ENCODE measurements around the gene OCA2. TPM values are rescaled to one million over a fixed set of nuclear protein-coding genes. Genes with fewer than 3 reads are reported as not detected.

OCA2 gene
- total RNA-seq, 1 experiment from 2014 or later, result 0.57 TPM

- intact Hi-C loops (cut with micrococcal nuclease; ENCODE audit: unreplicated experiment), result no loop called here
- H3K36me3 Mint-ChIP-seq (ENCODE audit: insufficient read depth, unreplicated experiment), result no peaks in the 10 kb centered on the region
- no peaks in the 10 kb centered on the region for H3K27me3 ChIP-seq (replicated peaks; ENCODE audit: control insufficient read depth, insufficient read depth, low read length)
- no peak for DNase-seq
- H3K9me3 ChIP-seq, result no peaks in the 10 kb centered on the region
- no peaks in the 10 kb centered on the region for H3K36me3 ChIP-seq (ENCODE audit: control insufficient read depth, insufficient read depth, low read length)
- H3K27me3 Mint-ChIP-seq (ENCODE audit: insufficient read depth, unreplicated experiment), result no peaks in the 10 kb centered on the region
- ChIA-PET POLR2A (no interaction called here), CTCF (no interaction called here)
- TF ChIP-seq CTCF (IDR thresholded peaks at IDR 0.05; ENCODE audit: insufficient read depth in 1 of 2, low read depth in 1 of 2, low read length in 1 of 2, severe bottlenecking in 1 of 2, unreplicated experiment in 1 of 2), result no peak
- no peak overlapping the region for H3K27ac Mint-ChIP-seq (ENCODE audit: unreplicated experiment)
- no peaks in the 10 kb centered on the region for H3K4me1 Mint-ChIP-seq (ENCODE audit: low read depth, unreplicated experiment)
- H3K4me1 ChIP-seq, result no peaks in the 10 kb centered on the region
- no peak overlapping the region for H3K4me3 Mint-ChIP-seq (ENCODE audit: unreplicated experiment)
- no TSS peak for BruUV-seq (replicated peaks)
- no peak overlapping the region for H3K4me3 ChIP-seq (ENCODE audit: low read depth, low read length)
- H3K9me3 Mint-ChIP-seq (ENCODE audit: unreplicated experiment), result no peaks in the 10 kb centered on the region
Observed at GRCh38 chr15:27843146-27843545, 256.0 kb downstream of the OCA2 start.

DNA sequence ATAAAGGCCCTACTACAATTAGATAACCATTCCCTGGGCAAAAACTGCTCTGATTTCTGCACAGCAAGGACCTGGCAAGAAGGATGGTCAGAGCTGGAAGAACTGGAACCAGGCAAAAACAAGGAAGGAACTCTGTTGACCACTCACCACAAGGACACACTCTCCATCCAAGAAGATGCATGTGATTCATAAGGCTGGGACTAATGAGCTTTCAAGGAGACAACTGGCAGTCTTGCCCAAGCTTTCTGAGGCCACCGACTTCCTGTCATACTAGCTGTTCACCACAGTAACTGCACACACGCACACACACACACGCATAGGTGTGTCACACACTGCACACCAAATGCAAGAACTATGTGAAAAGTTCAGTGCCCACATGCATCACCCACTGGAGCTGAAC is 256.6 kb downstream of the OCA2 start:
- Histone ChIP-seq H3K36me3 (ENCODE audit: control insufficient read depth, insufficient read depth, low read length) (no peaks in the 10 kb centered on the region), H3K4me3 (ENCODE audit: low read depth, low read length) (no peak overlapping the region), H3K4me1 (no peaks in the 10 kb centered on the region), H3K9me3 (no peaks in the 10 kb centered on the region), H3K27me3 (replicated peaks; ENCODE audit: control insufficient read depth, insufficient read depth, low read length) (no peaks in the 10 kb centered on the region)
- Mint-ChIP-seq H3K4me1 (ENCODE audit: low read depth, unreplicated experiment) (no peaks in the 10 kb centered on the region), H3K27ac (ENCODE audit: unreplicated experiment) (no peak overlapping the region), H3K27me3 (ENCODE audit: insufficient read depth, unreplicated experiment) (peaks cover under 1% of the 10 kb centered on the region), H3K4me3 (ENCODE audit: unreplicated experiment) (no peak overlapping the region), H3K36me3 (ENCODE audit: insufficient read depth, unreplicated experiment) (no peaks in the 10 kb centered on the region), H3K9me3 (ENCODE audit: unreplicated experiment) (no peaks in the 10 kb centered on the region)
- no peak for TF ChIP-seq CTCF (IDR thresholded peaks at IDR 0.05; ENCODE audit: insufficient read depth in 1 of 2, low read depth in 1 of 2, low read length in 1 of 2, severe bottlenecking in 1 of 2, unreplicated experiment in 1 of 2)
- BruUV-seq (replicated peaks), result no TSS peak
- POLR2A ChIA-PET, result no interaction called here
- CTCF ChIA-PET, result no interaction called here
- intact Hi-C loops (cut with micrococcal nuclease; ENCODE audit: unreplicated experiment), result no loop called here
- DNase-seq, result no peak

- Histone ChIP-seq H3K27me3 (replicated peaks; ENCODE audit: control insufficient read depth, insufficient read depth, low read length) (no peaks in the 10 kb centered on the region), H3K4me1 (no peaks in the 10 kb centered on the region), H3K4me3 (ENCODE audit: low read depth, low read length) (no peak overlapping the region), H3K9me3 (no peaks in the 10 kb centered on the region), H3K36me3 (ENCODE audit: control insufficient read depth, insufficient read depth, low read length) (no peaks in the 10 kb centered on the region)
- Mint-ChIP-seq H3K36me3 (ENCODE audit: insufficient read depth, unreplicated experiment) (no peaks in the 10 kb centered on the region), H3K27ac (ENCODE audit: unreplicated experiment) (no peak overlapping the region), H3K9me3 (ENCODE audit: unreplicated experiment) (no peaks in the 10 kb centered on the region), H3K27me3 (ENCODE audit: insufficient read depth, unreplicated experiment) (peaks cover 4% of the 10 kb centered on the region), H3K4me3 (ENCODE audit: unreplicated experiment) (no peak overlapping the region), H3K4me1 (ENCODE audit: low read depth, unreplicated experiment) (no peaks in the 10 kb centered on the region)
- TF ChIP-seq CTCF (IDR thresholded peaks at IDR 0.05; ENCODE audit: insufficient read depth in 1 of 2, low read depth in 1 of 2, low read length in 1 of 2, severe bottlenecking in 1 of 2, unreplicated experiment in 1 of 2), result no peak
- ChIA-PET POLR2A (no interaction called here), CTCF (no interaction called here)
- BruUV-seq (replicated peaks), result no TSS peak
- no peak for DNase-seq
- intact Hi-C loops (cut with micrococcal nuclease; ENCODE audit: unreplicated experiment), result no loop called here
Observed at GRCh38 chr15:27835233-27835939, 263.7 kb downstream of the OCA2 start.

All from Caco-2 (cell line).